HEK293 (cell line): ENCODE data around the gene SLC35F4.

Source experiments
- BCL11A ChIP-seq: fragments of 450-650 bp; formaldehyde crosslinking; IDR thresholded peaks from 2 replicates; pipeline ENCODE4 v1.5.1; 2016; ENCODE audit warnings: low read depth, missing biosample characterization, missing genetic modification characterization
- GLIS2 ChIP-seq: fragments of 450-650 bp; formaldehyde crosslinking; IDR thresholded peaks from 2 replicates; pipeline ENCODE4 v1.5.1; 2016; ENCODE audit warnings: missing biosample characterization, missing genetic modification characterization
- MYNN ChIP-seq: fragments of 450-650 bp; formaldehyde crosslinking; IDR thresholded peaks from 2 replicates; pipeline ENCODE4 v1.5.1; 2016; ENCODE audit warnings: missing biosample characterization, missing genetic modification characterization, borderline replicate concordance
- OVOL3 ChIP-seq: fragments of 450-650 bp; formaldehyde crosslinking; IDR thresholded peaks from 2 replicates; pipeline ENCODE4 v1.5.1; 2016; ENCODE audit warnings: missing biosample characterization, missing genetic modification characterization
- SETDB1 ChIP-seq: IDR thresholded peaks from one replicate; pipeline ENCODE4 v1.6.1; 2017; ENCODE audit warnings: mild to moderate bottlenecking, low read length, moderate library complexity, mixed read lengths; ENCODE audit not compliant: insufficient read length
- ZNF274 ChIP-seq, 2 experiments: fragments of 200-500 bp in 1 of 2; fragments of 450-650 bp in 1 of 2; sonication (Bioruptor generic) in 1 of 2; formaldehyde crosslinking in 1 of 2; IDR thresholded peaks; 2 replicates each; pipeline versions ENCODE4 v1.5.1 to v1.6.1; 2014 to 2016; ENCODE audit warnings: borderline replicate concordance in 1 of 2, inconsistent platforms in 1 of 2, low read length in 1 of 2, missing biosample characterization in 1 of 2, missing genetic modification characterization in 1 of 2
- ZNF600 ChIP-seq: fragments of 450-650 bp; formaldehyde crosslinking; IDR thresholded peaks from 2 replicates; pipeline ENCODE4 v1.5.1; 2016; ENCODE audit warnings: missing biosample characterization, missing genetic modification characterization
- ZNF768 ChIP-seq: fragments of 450-650 bp; formaldehyde crosslinking; IDR thresholded peaks from 2 replicates; pipeline ENCODE4 v1.5.1; 2018; ENCODE audit warnings: missing biosample characterization, mild to moderate bottlenecking, missing genetic modification characterization
- TF ChIP-seq, protein P1 (sequence below): fragments of 450-650 bp; formaldehyde crosslinking; IDR thresholded peaks from 2 replicates; pipeline ENCODE4 v1.5.1; 2016; ENCODE audit warnings: missing biosample characterization, missing genetic modification characterization
- TF ChIP-seq, protein P2 (sequence below): fragments of 450-650 bp; formaldehyde crosslinking; conservative IDR thresholded peaks from 2 replicates; pipeline ENCODE4 v1.5.1; 2016; ENCODE audit warnings: low read depth, missing biosample characterization, missing genetic modification characterization
- TF ChIP-seq, protein P3 (sequence below): fragments of 450-650 bp; formaldehyde crosslinking; IDR thresholded peaks from 2 replicates; pipeline ENCODE4 v1.5.1; 2016; ENCODE audit warnings: missing biosample characterization, missing genetic modification characterization

DNA sequence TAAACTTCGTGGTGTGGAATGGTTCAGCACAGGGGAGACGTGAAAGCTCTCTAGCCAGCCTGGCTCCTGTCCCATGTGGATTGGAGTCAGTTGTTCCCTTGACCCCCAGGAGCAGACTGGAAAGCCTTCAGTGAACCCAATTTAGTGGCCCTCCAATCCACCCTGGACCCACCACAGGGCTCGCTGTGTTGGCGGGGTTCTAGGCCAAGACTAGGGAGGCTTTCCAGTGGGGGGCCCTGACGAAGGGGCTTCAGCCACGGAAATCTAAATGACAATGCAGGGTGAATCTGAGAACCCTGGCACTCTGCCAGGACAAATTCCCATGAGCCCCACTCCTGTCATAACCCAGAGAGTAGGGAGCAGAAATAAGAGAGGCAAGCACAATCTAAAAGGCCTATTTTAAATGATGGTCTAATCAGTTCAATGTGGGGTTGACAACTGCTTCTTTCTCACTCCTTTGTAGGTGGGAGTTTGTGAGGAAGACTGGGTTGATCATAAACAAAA, 110.8 kb downstream of the SLC35F4 start:
- TF ChIP-seq, protein P1, sequence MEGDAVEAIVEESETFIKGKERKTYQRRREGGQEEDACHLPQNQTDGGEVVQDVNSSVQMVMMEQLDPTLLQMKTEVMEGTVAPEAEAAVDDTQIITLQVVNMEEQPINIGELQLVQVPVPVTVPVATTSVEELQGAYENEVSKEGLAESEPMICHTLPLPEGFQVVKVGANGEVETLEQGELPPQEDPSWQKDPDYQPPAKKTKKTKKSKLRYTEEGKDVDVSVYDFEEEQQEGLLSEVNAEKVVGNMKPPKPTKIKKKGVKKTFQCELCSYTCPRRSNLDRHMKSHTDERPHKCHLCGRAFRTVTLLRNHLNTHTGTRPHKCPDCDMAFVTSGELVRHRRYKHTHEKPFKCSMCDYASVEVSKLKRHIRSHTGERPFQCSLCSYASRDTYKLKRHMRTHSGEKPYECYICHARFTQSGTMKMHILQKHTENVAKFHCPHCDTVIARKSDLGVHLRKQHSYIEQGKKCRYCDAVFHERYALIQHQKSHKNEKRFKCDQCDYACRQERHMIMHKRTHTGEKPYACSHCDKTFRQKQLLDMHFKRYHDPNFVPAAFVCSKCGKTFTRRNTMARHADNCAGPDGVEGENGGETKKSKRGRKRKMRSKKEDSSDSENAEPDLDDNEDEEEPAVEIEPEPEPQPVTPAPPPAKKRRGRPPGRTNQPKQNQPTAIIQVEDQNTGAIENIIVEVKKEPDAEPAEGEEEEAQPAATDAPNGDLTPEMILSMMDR (tag by site-specific recombination), result no peak
- TF ChIP-seq, protein P2, sequence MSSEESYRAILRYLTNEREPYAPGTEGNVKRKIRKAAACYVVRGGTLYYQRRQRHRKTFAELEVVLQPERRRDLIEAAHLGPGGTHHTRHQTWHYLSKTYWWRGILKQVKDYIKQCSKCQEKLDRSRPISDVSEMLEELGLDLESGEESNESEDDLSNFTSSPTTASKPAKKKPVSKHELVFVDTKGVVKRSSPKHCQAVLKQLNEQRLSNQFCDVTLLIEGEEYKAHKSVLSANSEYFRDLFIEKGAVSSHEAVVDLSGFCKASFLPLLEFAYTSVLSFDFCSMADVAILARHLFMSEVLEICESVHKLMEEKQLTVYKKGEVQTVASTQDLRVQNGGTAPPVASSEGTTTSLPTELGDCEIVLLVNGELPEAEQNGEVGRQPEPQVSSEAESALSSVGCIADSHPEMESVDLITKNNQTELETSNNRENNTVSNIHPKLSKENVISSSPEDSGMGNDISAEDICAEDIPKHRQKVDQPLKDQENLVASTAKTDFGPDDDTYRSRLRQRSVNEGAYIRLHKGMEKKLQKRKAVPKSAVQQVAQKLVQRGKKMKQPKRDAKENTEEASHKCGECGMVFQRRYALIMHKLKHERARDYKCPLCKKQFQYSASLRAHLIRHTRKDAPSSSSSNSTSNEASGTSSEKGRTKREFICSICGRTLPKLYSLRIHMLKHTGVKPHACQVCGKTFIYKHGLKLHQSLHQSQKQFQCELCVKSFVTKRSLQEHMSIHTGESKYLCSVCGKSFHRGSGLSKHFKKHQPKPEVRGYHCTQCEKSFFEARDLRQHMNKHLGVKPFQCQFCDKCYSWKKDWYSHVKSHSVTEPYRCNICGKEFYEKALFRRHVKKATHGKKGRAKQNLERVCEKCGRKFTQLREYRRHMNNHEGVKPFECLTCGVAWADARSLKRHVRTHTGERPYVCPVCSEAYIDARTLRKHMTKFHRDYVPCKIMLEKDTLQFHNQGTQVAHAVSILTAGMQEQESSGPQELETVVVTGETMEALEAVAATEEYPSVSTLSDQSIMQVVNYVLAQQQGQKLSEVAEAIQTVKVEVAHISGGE (tag by site-specific recombination), result no peak
- TF ChIP-seq ZNF600 (tag by site-specific recombination) (no peak), GLIS2 (no peak), MYNN (tag by site-specific recombination) (no peak), OVOL3 (no peak), BCL11A (tag by site-specific recombination) (no peak), ZNF274 (IDR thresholded peaks at IDR 0.05; ENCODE audit: low read length) (no peak), ZNF274 (tag by site-specific recombination; IDR thresholded peaks at IDR 0.05; ENCODE audit: borderline replicate concordance) (no peak), ZNF768 (tag by site-specific recombination) (no peak), SETDB1 (no peak)
- TF ChIP-seq, protein P3, sequence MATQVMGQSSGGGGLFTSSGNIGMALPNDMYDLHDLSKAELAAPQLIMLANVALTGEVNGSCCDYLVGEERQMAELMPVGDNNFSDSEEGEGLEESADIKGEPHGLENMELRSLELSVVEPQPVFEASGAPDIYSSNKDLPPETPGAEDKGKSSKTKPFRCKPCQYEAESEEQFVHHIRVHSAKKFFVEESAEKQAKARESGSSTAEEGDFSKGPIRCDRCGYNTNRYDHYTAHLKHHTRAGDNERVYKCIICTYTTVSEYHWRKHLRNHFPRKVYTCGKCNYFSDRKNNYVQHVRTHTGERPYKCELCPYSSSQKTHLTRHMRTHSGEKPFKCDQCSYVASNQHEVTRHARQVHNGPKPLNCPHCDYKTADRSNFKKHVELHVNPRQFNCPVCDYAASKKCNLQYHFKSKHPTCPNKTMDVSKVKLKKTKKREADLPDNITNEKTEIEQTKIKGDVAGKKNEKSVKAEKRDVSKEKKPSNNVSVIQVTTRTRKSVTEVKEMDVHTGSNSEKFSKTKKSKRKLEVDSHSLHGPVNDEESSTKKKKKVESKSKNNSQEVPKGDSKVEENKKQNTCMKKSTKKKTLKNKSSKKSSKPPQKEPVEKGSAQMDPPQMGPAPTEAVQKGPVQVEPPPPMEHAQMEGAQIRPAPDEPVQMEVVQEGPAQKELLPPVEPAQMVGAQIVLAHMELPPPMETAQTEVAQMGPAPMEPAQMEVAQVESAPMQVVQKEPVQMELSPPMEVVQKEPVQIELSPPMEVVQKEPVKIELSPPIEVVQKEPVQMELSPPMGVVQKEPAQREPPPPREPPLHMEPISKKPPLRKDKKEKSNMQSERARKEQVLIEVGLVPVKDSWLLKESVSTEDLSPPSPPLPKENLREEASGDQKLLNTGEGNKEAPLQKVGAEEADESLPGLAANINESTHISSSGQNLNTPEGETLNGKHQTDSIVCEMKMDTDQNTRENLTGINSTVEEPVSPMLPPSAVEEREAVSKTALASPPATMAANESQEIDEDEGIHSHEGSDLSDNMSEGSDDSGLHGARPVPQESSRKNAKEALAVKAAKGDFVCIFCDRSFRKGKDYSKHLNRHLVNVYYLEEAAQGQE (tag by site-specific recombination), result no peak
